GM12878 (cell line): ENCODE data around the gene DBNL. TPM values are rescaled to one million over a fixed set of nuclear protein-coding genes. Genes with fewer than 3 reads are reported as not detected.

ENCODE experiments used
- ATAC-seq: fragments of 200-7000 bp; cut with Tn5 transposase; 3 replicates; pipeline ENCODE4 v1.9.1; 2020; ENCODE audit warnings: mild to moderate bottlenecking, moderate library complexity
- BruUV-seq: library from RNA; stranded (reverse); fragments of 400-500 nt; replicated peaks from 2 replicates; lab custom pipeline; 2021; lab: Mats Ljungman, UMichigan
- CTCF ChIA-PET: fragments of 300-600 bp; sonication (Branson Sonifier 250); formaldehyde crosslinking; extraction: SDS; loops from one replicate; lab custom pipeline; 2021; ENCODE audit warnings: inconsistent platforms; lab: Yijun Ruan, JAX
- POLR2A ChIA-PET: fragments of 350-600 bp; formaldehyde crosslinking; extraction: SDS; loops from one replicate; lab custom pipeline; 2021; ENCODE audit warnings: inconsistent platforms; lab: Charles Lee
- RAD21 ChIA-PET: fragments of 300-600 bp; sonication (Branson Sonifier 250); formaldehyde crosslinking; loops from one replicate; lab custom pipeline; 2023; ENCODE audit warnings: antibody characterized with exemption; ENCODE audit not compliant: unreplicated experiment; lab: Charles Lee
- SMC1A ChIA-PET: fragments of 300-600 bp; sonication (Branson Sonifier 250); formaldehyde crosslinking; loops from one replicate; lab custom pipeline; 2023; ENCODE audit not compliant: unreplicated experiment, uncharacterized antibody; lab: Charles Lee
- DNase-seq: peaks from one replicate; pipeline ENCODE4 v3.0.0-alpha.2; 2011; ENCODE audit warnings: low read depth, low spot score
- FAIRE-seq: peaks from 3 replicates; lab custom pipeline; 2011; peaks lifted over from hg19 to GRCh38; lab: Jason Lieb, UNC
- H2AFZ ChIP-seq: 2 replicates; pipeline ENCODE4 v1.6.0; 2011; ENCODE audit warnings: low read depth, low read length, control low read depth; ENCODE audit not compliant: control insufficient read depth
- H3K27ac ChIP-seq: 2 replicates; pipeline ENCODE4 v1.5.1; 2011; ENCODE audit warnings: control low read depth; ENCODE audit not compliant: control insufficient read depth, insufficient read depth
- H3K27me3 ChIP-seq, 2 experiments: replicated peaks in 1 of 2; 2 replicates each; pipeline versions ENCODE4 v1.6.0 to v1.6.1; 2011; ENCODE audit warnings: low read length in 1 of 2; ENCODE audit not compliant: control insufficient read depth in 2 of 2, insufficient read depth in 2 of 2
- H3K36me3 ChIP-seq, 2 experiments: 2 replicates each; pipeline ENCODE4 v1.5.1; 2011; ENCODE audit warnings: low read length in 1 of 2; ENCODE audit not compliant: control insufficient read depth in 2 of 2, insufficient read depth in 2 of 2
- H3K4me1 ChIP-seq: 2 replicates; pipeline ENCODE4 v1.6.1; 2011; ENCODE audit warnings: mild to moderate bottlenecking, low read length, moderate library complexity, mixed read lengths; ENCODE audit not compliant: control insufficient read depth, insufficient read depth
- H3K4me2 ChIP-seq: 2 replicates; pipeline ENCODE4 v1.6.0; 2011; ENCODE audit warnings: control low read depth; ENCODE audit not compliant: control insufficient read depth, insufficient read depth
- H3K4me3 ChIP-seq: fragments of 200-600 bp; sonication (generic); 2 replicates; pipeline ENCODE4 v1.5.1; 2016
- H3K79me2 ChIP-seq: 2 replicates; pipeline ENCODE4 v1.6.0; 2011; ENCODE audit warnings: low read length; ENCODE audit not compliant: control insufficient read depth, insufficient read depth
- H3K9ac ChIP-seq: 2 replicates; pipeline ENCODE4 v1.8.0; 2011; ENCODE audit warnings: low read length, control low read depth, mixed read lengths; ENCODE audit not compliant: control insufficient read depth, insufficient read depth
- H3K9me3 ChIP-seq: replicated peaks from 3 replicates; pipeline ENCODE4 v1.5.1; 2011; ENCODE audit warnings: mild to moderate bottlenecking, low read length; ENCODE audit not compliant: control insufficient read depth, insufficient read depth
- H4K20me1 ChIP-seq: 2 replicates; pipeline ENCODE4 v1.6.0; 2011; ENCODE audit not compliant: control insufficient read depth, insufficient read depth
- CHD1 ChIP-seq: IDR thresholded peaks from 2 replicates; pipeline ENCODE4 v1.6.1; 2012; ENCODE audit warnings: low read depth, low read length, improper control_type of control experiment
- CHD2 ChIP-seq: IDR thresholded peaks from 2 replicates; pipeline ENCODE4 v1.6.1; 2011; ENCODE audit warnings: low read depth, low read length, improper control_type of control experiment, borderline replicate concordance
- CUX1 ChIP-seq: IDR thresholded peaks from 2 replicates; pipeline ENCODE4 v1.6.1; 2012; ENCODE audit warnings: improper control_type of control experiment, low read depth, low read length; ENCODE audit not compliant: insufficient replicate concordance
- IKZF1 ChIP-seq: fragments of 450-650 bp; conservative IDR thresholded peaks from 2 replicates; pipeline ENCODE4 v1.6.1; 2017; ENCODE audit warnings: antibody characterized with exemption, mild to moderate bottlenecking
- LARP7 ChIP-seq: fragments of 450-650 bp; IDR thresholded peaks from 2 replicates; pipeline ENCODE4 v1.6.1; 2017; ENCODE audit warnings: mild to moderate bottlenecking
- NFIC ChIP-seq: IDR thresholded peaks from 2 replicates; pipeline ENCODE4 v1.6.1; 2012; ENCODE audit warnings: low read depth, mild to moderate bottlenecking, inconsistent platforms, low read length, moderate library complexity
- NR2C2 ChIP-seq: IDR thresholded peaks from 2 replicates; pipeline ENCODE4 v1.6.1; 2011; ENCODE audit warnings: borderline replicate concordance, low read depth; ENCODE audit not compliant: control insufficient read depth, insufficient read length
- POLR2AphosphoS2 ChIP-seq: IDR thresholded peaks from 2 replicates; pipeline ENCODE4 v1.6.1; 2011; ENCODE audit warnings: low read depth, mild to moderate bottlenecking, low read length, improper control_type of control experiment, moderate library complexity
- POLR2AphosphoS5 ChIP-seq: IDR thresholded peaks from 2 replicates; pipeline ENCODE4 v1.6.1; 2011; ENCODE audit warnings: mild to moderate bottlenecking, low read length, inconsistent platforms
- USF1 ChIP-seq: IDR thresholded peaks from 2 replicates; pipeline ENCODE4 v1.6.1; 2011; ENCODE audit warnings: borderline replicate concordance, low read depth, mild to moderate bottlenecking, moderate library complexity, mixed read lengths, low read length; ENCODE audit not compliant: insufficient read depth; ENCODE audit errors: extremely low read length
- YY1 ChIP-seq: IDR thresholded peaks from 2 replicates; pipeline ENCODE4 v1.6.1; 2011; ENCODE audit warnings: low read depth, mild to moderate bottlenecking, low read length
- ZBTB11 ChIP-seq: fragments of 450-650 bp; formaldehyde crosslinking; IDR thresholded peaks from 2 replicates; pipeline ENCODE4 v1.5.0; 2022; ENCODE audit warnings: mild to moderate bottlenecking, missing genetic modification characterization
- WGBS: methylation state at CpG from one replicate; pipeline ENCODE4 v1.1.6; 2016; ENCODE audit warnings: low lambda C conversion rate; ENCODE audit not compliant: insufficient replicate concordance, insufficient coverage; ENCODE audit errors: missing lambda C conversion rate; 5-methylcytosine and 5-hydroxymethylcytosine counted together
- in situ Hi-C: fragments of 300-500 bp; cut with MboI; formaldehyde crosslinking; loops from 9 replicates; pipeline ENCODE4 v1.14.3; 2018; ENCODE audit warnings: mixed read lengths
- intact Hi-C: fragments of 100-400 bp; cut with micrococcal nuclease; formaldehyde crosslinking; loops from one replicate; pipeline ENCODE4 v1.14.2; 2022; ENCODE audit not compliant: unreplicated experiment
- polyA plus RNA-seq, 11 experiments: library from polyadenylated mRNA; depleted of rRNA in 4 of 11; unstranded in 6 of 11; stranded (reverse) in 5 of 11; fragments of >200 nt; fragmentation: Nextera tagmentation in 4 of 11; fragmentation: Illumina TruSeq in 1 of 11; extraction: Ambion mirVana in 4 of 11; extraction: Trizol in 1 of 11; gene quantifications; 1 replicate in 1 of 11; 2 replicates in 10 of 11; pipeline versions ENCODE4 v1.2.1 to v1.2.3, GENCODE V29; 2011 to 2016; ENCODE audit warnings: inconsistent platforms in 2 of 11, missing spikeins in 2 of 11, low read depth in 1 of 11
- total RNA-seq, 4 experiments: library from RNA; depleted of rRNA in 3 of 4; stranded (reverse); fragments of >200 nt in 3 of 4; fragmentation: Illumina TruSeq in 1 of 4; extraction: Trizol in 1 of 4; gene quantifications; 2 replicates each; pipeline versions ENCODE4 v1.2.1 to v1.2.3, GENCODE V29; 2013 to 2021

The DBNL gene
- total and polyA plus RNA-seq, 10 of the 15 experiments (the other 5 are each of a cell fraction or from before 2014, with no cell fraction given), result 4.1 to 179 (median 84.3) TPM

- TF ChIP-seq ZBTB11 (CRISPR knock-in tag) (no peak), YY1 (no peak)
Measured at GRCh38 chr7:44082541-44083207, 38.2 kb downstream of the DBNL start (continued).

GRCh38 chr7:44083796-44084195 lies 39.3 kb downstream of the DBNL start:
- CTCF ChIA-PET, result interaction anchor here (2.9 kb wide), 1 partner anchor 13 kb away, joined by 9 read pairs; no protein-coding TSS in a partner anchor
- peaks cover 14% of the 10 kb centered on the region for H3K4me1 ChIP-seq
- in situ Hi-C loops (no loop called here), intact Hi-C loops (loop anchor here (2.0 kb wide), 1 partner anchor 39 kb away; the partner anchor contains the start of gene POLD2)
- POLR2A ChIA-PET, result no interaction called here
- H4K20me1 ChIP-seq, result no peaks in the 10 kb centered on the region
- RAD21 ChIA-PET, result no interaction called here
- H2AFZ ChIP-seq, result no peak overlapping the region
- H3K79me2 ChIP-seq, result peaks cover 22% of the 10 kb centered on the region
- WGBS, result 85% methylated on average over 3 of the region's 3 CpGs
- no peak for ATAC-seq
- no peaks in the 10 kb centered on the region for H3K27me3 ChIP-seq
- H3K9ac ChIP-seq, result no peak overlapping the region
- SMC1A ChIA-PET, result interaction anchor here (0.7 to 0.8 kb wide), 2 partner anchors 14 to 111 kb away, joined by 3 read pairs; no protein-coding TSS in a partner anchor
- BruUV-seq, result no TSS peak
- no peaks in the 10 kb centered on the region for H3K9me3 ChIP-seq
- no peak for DNase-seq
- no peak for FAIRE-seq
- H3K36me3 ChIP-seq, result peaks cover 0 to 6% of the 10 kb centered on the region in 2 experiments; a peak in 3 of 4 replicates
- no peak overlapping the region for H3K4me2 ChIP-seq
- H3K27ac ChIP-seq, result no peak overlapping the region
- H3K4me3 ChIP-seq, result no peak overlapping the region
- TF ChIP-seq CHD2, result no peak
- no peak for TF ChIP-seq POLR2AphosphoS5
- no peak for TF ChIP-seq USF1
- TF ChIP-seq LARP7, result no peak
- TF ChIP-seq NR2C2, result no peak
- no peak for TF ChIP-seq POLR2AphosphoS2
- no peak for TF ChIP-seq IKZF1
- TF ChIP-seq CUX1, result no peak
- no peak for TF ChIP-seq CHD1
- TF ChIP-seq NFIC, result no peak
